SK-N-SH treated with all-trans-retinoic acid at 6 μM for 48 hours (cell line): ENCODE measurements around the gene ABHD17C.

Experiments
- ARNTL ChIP-seq: fragments of 450-650 bp; formaldehyde crosslinking; IDR thresholded peaks from 2 replicates; pipeline ENCODE4 v1.5.0; 2020; ENCODE audit warnings: low read depth, mild to moderate bottlenecking, moderate library complexity, borderline replicate concordance
- ESRRG ChIP-seq: fragments of 250-450 bp; sonication (Bioruptor Pico); IDR thresholded peaks from 2 replicates; pipeline ENCODE4 v1.6.1; 2021; ENCODE audit warnings: mild to moderate bottlenecking
- PATZ1 ChIP-seq: fragments of 250-450 bp; sonication (Bioruptor Pico); IDR thresholded peaks from 2 replicates; pipeline ENCODE4 v1.8.0; 2020; ENCODE audit warnings: mild to moderate bottlenecking, moderate library complexity, borderline replicate concordance
- TCF4 ChIP-seq: fragments of 250-450 bp; sonication (Bioruptor Pico); IDR thresholded peaks from 2 replicates; pipeline ENCODE4 v1.8.0; 2021; ENCODE audit warnings: mild to moderate bottlenecking, moderate library complexity, borderline replicate concordance
- TSHZ2 ChIP-seq: fragments of 250-450 bp; sonication (Bioruptor Pico); IDR thresholded peaks from 2 replicates; pipeline ENCODE4 v1.5.0; 2020; ENCODE audit warnings: mild to moderate bottlenecking, moderate library complexity
- ZC3H10 ChIP-seq: fragments of 250-450 bp; sonication (Bioruptor Pico); IDR thresholded peaks from 2 replicates; pipeline ENCODE4 v1.5.1; 2021; ENCODE audit warnings: mild to moderate bottlenecking, moderate library complexity
- ZNF565 ChIP-seq: fragments of 450-650 bp; formaldehyde crosslinking; conservative IDR thresholded peaks from 2 replicates; pipeline ENCODE4 v1.5.0; 2020; ENCODE audit warnings: low read depth, mild to moderate bottlenecking, moderate library complexity
- ZNF70 ChIP-seq: fragments of 450-650 bp; formaldehyde crosslinking; IDR thresholded peaks from 2 replicates; pipeline ENCODE4 v1.5.0; 2020; ENCODE audit warnings: mild to moderate bottlenecking, moderate library complexity

GRCh38 chr15:80660119-80660518 is 35.0 kb upstream of the ABHD17C start:
- no peak for TF ChIP-seq TCF4 (CRISPR knock-in tag)
- TF ChIP-seq ZC3H10 (CRISPR knock-in tag) = no peak
- TF ChIP-seq ARNTL (CRISPR knock-in tag) = no peak
- TF ChIP-seq TSHZ2 (CRISPR knock-in tag) = no peak
- no peak for TF ChIP-seq ZNF565 (CRISPR knock-in tag)
- no peak for TF ChIP-seq ZNF70 (CRISPR knock-in tag)
- no peak for TF ChIP-seq PATZ1 (CRISPR knock-in tag)
- no peak for TF ChIP-seq ESRRG (CRISPR knock-in tag)
